HTR-8/SVneo (cell line): Measurements from ENCODE around the gene DGAT2L6.

Experiments
- DNase-seq: peaks from one replicate; pipeline ENCODE4 v3.0.0; 2011; ENCODE audit warnings: low spot score, mixed read lengths; ENCODE audit not compliant: insufficient read length
- FAIRE-seq: peaks from 2 replicates; lab custom pipeline; 2011; peaks lifted over from hg19 to GRCh38; lab: Jason Lieb, UNC

DGAT2L6 gene

GRCh38 chrX:70176938-70177533 is at the start of gene DGAT2L6:
DGAT2L6 (plus strand) TSS chrX:70177483; CDS start chrX:70177583, 100 bp downstream.
- FAIRE-seq = no peak
- no peak for DNase-seq

GRCh38 chrX:70128071-70128470 is 49.2 kb upstream of the DGAT2L6 start:
- DNase-seq (no peak), FAIRE-seq (peak; percentile 63)

- FAIRE-seq (no peak), DNase-seq (no peak)
Measured at GRCh38 chrX:70129816-70130215, 47.5 kb upstream of the DGAT2L6 start.

GRCh38 chrX:70132224-70132623 is 45.1 kb upstream of the DGAT2L6 start:
- FAIRE-seq = no peak
- peak; percentile 23 for DNase-seq

- DNase-seq (no peak), FAIRE-seq (no peak)
Measured at GRCh38 chrX:70132877-70133302, 44.4 kb upstream of the DGAT2L6 start.

GRCh38 chrX:70133303-70134115 is 43.8 kb upstream of the DGAT2L6 start, which contains the start of gene IGBP1:
IGBP1 (plus strand) TSS chrX:70133447; CDS start chrX:70133948, 501 bp downstream.
- FAIRE-seq = peak; percentile 69
- DNase-seq = peak; percentile 96

GRCh38 chrX:70134116-70134477 is 43.2 kb upstream of the DGAT2L6 start:
- DNase-seq = peak; percentile 12
- peak; percentile 85 for FAIRE-seq

- no peak for DNase-seq
Measured at GRCh38 chrX:70138622-70139021, 38.7 kb upstream of the DGAT2L6 start.

GRCh38 chrX:70139736-70140135 is 37.5 kb upstream of the DGAT2L6 start:
- DNase-seq (no peak), FAIRE-seq (peak; percentile 38)

More at GRCh38 chrX:70138622-70139021, 38.7 kb upstream of the DGAT2L6 start:
- no peak for FAIRE-seq

- DNase-seq (no peak), FAIRE-seq (no peak)
Measured at GRCh38 chrX:70141373-70141772, 35.9 kb upstream of the DGAT2L6 start.

GRCh38 chrX:70166601-70167590 is 10.4 kb upstream of the DGAT2L6 start:
- FAIRE-seq (peak; percentile 84), DNase-seq (peak; percentile 54)

- DNase-seq = peak; percentile 83
- peak; percentile 89 for FAIRE-seq
Measured at GRCh38 chrX:70168238-70169188, 8.8 kb upstream of the DGAT2L6 start.

GRCh38 chrX:70169281-70169680 is 8.0 kb upstream of the DGAT2L6 start:
- peak; percentile 68 for FAIRE-seq

GRCh38 chrX:70171624-70172023 is 5.7 kb upstream of the DGAT2L6 start:
- no peak for FAIRE-seq

More at GRCh38 chrX:70169281-70169680, 8.0 kb upstream of the DGAT2L6 start:
- DNase-seq = no peak

GRCh38 chrX:70172221-70172620 is 5.1 kb upstream of the DGAT2L6 start:
- no peak for DNase-seq
- FAIRE-seq = no peak

More at GRCh38 chrX:70171624-70172023, 5.7 kb upstream of the DGAT2L6 start:
- DNase-seq = no peak

- no peak for DNase-seq
Measured at GRCh38 chrX:70172964-70173363, 4.3 kb upstream of the DGAT2L6 start.

GRCh38 chrX:70174754-70175153 is 2.5 kb upstream of the DGAT2L6 start:
- no peak for DNase-seq

More at GRCh38 chrX:70172964-70173363, 4.3 kb upstream of the DGAT2L6 start:
- FAIRE-seq = no peak

GRCh38 chrX:70175338-70175737 is 1.9 kb upstream of the DGAT2L6 start:
- DNase-seq = no peak
- no peak for FAIRE-seq

More at GRCh38 chrX:70174754-70175153, 2.5 kb upstream of the DGAT2L6 start:
- FAIRE-seq = peak; percentile 49

- FAIRE-seq (peak; percentile 87), DNase-seq (peak; percentile 35)
Measured at GRCh38 chrX:70183091-70183490, 5.8 kb downstream of the DGAT2L6 start.
